Prostate gland (tissue), 2 donors: ENCODE measurements around the gene LSM2.

Source experiments
- CTCF ChIP-seq, 4 experiments: fragments of 200-600 bp in 2 of 4; fragments of 450-650 bp in 2 of 4; sonication (generic) in 2 of 4; IDR thresholded peaks; 1 replicate in 3 of 4; 2 replicates in 1 of 4; pipeline ENCODE4 v1.5.1; 2016 to 2019; ENCODE audit warnings: antibody characterized with exemption in 4 of 4, mild to moderate bottlenecking in 2 of 4, moderate library complexity in 2 of 4
- POLR2A ChIP-seq: fragments of 450-650 bp; IDR thresholded peaks from one replicate; pipeline ENCODE4 v1.6.1; 2016; ENCODE audit warnings: antibody characterized with exemption, mild to moderate bottlenecking

GRCh38 chr6:31791324-31792089 is 15.3 kb downstream of the LSM2 start:
- TF ChIP-seq CTCF (IDR thresholded peaks at IDR 0.05) (peak in 3 of 4 experiments; percentile 15 to 55 (median 48)), POLR2A (no peak)
